SH-SY5Y (cell line): ENCODE data around the gene HOXC11.

Source experiments
- GATA2 ChIP-seq: IDR thresholded peaks from 2 replicates; pipeline ENCODE4 v1.6.1; 2011; ENCODE audit warnings: mild to moderate bottlenecking, low read depth, low read length
- GATA3 ChIP-seq: IDR thresholded peaks from 2 replicates; pipeline ENCODE4 v1.6.1; 2011; ENCODE audit warnings: low read depth, mild to moderate bottlenecking, low read length, moderate library complexity

HOXC11 gene

GRCh38 chr12:54014377-54015017 is 41.6 kb downstream of the HOXC11 start:
- TF ChIP-seq GATA3, result no peak
- TF ChIP-seq GATA2, result no peak

DNA sequence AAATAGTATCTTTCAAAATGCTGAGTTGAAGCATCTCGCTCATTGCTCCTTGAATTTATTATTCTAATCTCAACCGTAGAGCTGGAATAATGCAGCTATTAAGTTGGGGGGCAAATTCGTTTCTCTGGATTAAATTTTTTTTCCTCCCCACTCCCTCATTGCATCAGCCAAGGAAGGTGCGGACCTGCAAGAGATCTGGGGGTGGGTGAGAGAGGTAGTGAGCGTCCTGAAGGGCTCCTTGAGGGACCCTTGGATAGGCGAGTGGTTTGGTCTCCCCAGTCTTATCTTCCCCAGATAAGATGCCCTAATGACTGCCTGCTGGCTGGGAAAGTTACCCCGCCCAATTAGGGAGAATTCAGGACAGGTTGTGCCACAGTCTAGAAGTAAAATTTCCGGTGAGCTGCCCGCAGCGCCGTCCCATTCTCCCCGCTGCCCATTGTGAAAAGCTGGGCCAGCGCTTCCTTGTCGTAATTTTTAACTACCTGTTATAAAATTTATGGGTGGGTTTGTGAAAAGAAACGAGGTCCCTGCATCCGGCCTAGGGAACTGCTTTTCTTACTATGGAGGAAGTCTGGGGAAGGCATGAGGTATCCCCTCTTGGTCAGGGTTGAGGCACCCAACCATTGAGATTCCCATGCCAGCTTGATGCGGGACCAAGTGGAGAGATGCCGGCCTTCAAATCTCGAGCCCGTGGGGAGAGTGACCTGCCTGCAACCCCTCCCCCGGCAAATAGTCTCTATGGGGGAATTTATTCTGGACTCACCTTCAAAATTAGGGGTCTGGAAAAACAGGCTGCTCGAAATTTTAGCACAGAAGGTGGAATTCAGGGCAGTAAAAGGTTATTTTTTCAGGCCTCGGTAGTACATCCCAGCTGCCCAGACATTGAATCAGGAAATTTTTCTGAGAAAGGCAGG is 42.3 kb downstream of the HOXC11 start:
- TF ChIP-seq GATA3, result no peak
- no peak for TF ChIP-seq GATA2

GRCh38 chr12:54016051-54016450 is 43.1 kb downstream of the HOXC11 start:
- TF ChIP-seq GATA3 (no peak), GATA2 (no peak)

GRCh38 chr12:54016478-54016964 is 43.6 kb downstream of the HOXC11 start:
- TF ChIP-seq GATA2 (no peak), GATA3 (no peak)

GRCh38 chr12:54017027-54017788 is 44.3 kb downstream of the HOXC11 start:
- TF ChIP-seq GATA2 (no peak), GATA3 (no peak)

GRCh38 chr12:54017878-54018467 is 45.0 kb downstream of the HOXC11 start:
- no peak for TF ChIP-seq GATA2
- TF ChIP-seq GATA3, result no peak

GRCh38 chr12:54018468-54018984 is 45.6 kb downstream of the HOXC11 start:
- no peak for TF ChIP-seq GATA2
- TF ChIP-seq GATA3, result no peak

GRCh38 chr12:54019091-54019811 is 46.3 kb downstream of the HOXC11 start:
- TF ChIP-seq GATA3 (no peak), GATA2 (no peak)

DNA sequence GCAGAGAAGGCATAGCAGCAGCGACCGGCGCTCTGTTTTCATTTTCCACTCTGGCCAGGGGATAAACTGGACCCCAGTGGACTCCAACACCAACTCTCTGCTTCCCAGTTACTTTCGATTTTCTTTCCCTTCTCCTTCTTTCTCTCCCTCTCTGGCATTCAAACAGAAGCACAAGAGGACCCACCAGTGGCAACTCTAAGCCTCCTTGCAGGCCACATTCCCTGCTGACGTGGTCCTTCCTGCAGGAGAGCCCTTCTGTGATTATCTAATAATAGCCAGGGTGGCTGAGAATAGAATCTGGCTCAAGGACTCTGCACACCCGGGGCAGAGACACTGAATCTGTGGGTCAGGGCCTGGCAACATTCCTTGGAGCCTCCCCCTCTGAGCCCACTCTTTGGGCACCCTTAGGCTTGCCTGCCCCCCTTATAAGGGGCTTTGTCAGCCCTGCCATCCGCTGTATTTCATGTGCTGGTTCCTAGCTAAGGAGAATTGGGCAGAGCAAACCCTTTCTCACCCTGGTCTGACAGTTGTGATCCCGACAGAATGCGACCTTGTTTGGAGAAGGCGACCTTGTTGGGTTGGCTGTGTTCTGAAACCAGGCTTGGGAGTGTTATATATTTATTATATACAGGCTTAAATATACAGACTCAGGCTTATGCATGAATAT is 47.1 kb downstream of the HOXC11 start:
- TF ChIP-seq GATA3 (no peak), GATA2 (no peak)

- TF ChIP-seq GATA2, result no peak
- no peak for TF ChIP-seq GATA3
These were observed 47.9 kb downstream of the HOXC11 start for GRCh38 chr12:54020591-54021405.

DNA sequence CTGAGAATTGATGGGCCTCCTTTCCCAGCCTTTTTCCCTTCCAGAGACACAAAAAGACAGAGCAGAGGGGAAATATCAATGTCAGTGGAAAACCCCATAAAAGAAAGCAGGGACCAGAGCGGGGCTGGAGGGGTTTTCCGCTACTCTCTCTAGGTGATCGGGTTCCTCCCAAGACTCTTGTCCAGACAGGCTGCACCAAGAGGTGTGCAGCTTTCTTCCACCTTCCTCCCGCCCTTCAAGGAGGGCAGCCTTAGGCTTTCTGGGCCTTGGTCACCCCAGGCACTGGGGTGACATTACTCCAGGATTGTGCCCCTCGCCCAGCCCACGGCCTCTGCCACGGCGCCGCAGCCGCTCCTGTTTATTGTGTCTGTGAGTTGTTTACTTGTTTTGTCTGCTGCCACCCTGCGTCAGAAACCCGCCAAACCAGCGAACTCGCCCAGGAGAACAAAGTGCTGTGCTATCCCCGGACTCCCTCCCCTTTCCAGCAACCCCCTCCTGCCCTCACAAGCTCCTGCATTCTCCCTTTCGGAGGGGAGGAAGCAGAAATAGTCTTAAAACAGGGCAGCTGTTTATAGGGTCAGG is 48.6 kb downstream of the HOXC11 start:
- TF ChIP-seq GATA3, result no peak
- no peak for TF ChIP-seq GATA2
